Natural killer cell (primary cell): ENCODE results near the gene TMCC1. TPM values are rescaled to one million over a fixed set of nuclear protein-coding genes. Genes with fewer than 3 reads are reported as not detected.

Source experiments
- ATAC-seq, 3 donors: fragments of 150-1000 bp in 2 of 3; fragments of 200-7000 bp in 1 of 3; cut with Tn5 transposase; 1 replicate in 1 of 3; 2 replicates in 2 of 3; pipeline ENCODE4 v1.10.0; 2021; ENCODE audit warnings: mild to moderate bottlenecking in 2 of 3, moderate library complexity in 2 of 3
- DNase-seq, 2 donors: peaks; one replicate each; pipeline versions ENCODE4 v3.0.0 to v3.0.0-alpha.2; 2013 to 2021; ENCODE audit warnings: mixed read lengths in 1 of 2
- H3K27ac ChIP-seq: one replicate; pipeline ENCODE4 v1.5.1; 2013; ENCODE audit warnings: mild to moderate bottlenecking, low read length
- H3K27me3 ChIP-seq: one replicate; pipeline ENCODE4 v1.6.1; 2013; ENCODE audit warnings: low read length; ENCODE audit not compliant: control insufficient read depth, insufficient read depth
- H3K36me3 ChIP-seq: one replicate; pipeline ENCODE4 v1.6.1; 2013; ENCODE audit warnings: low read length; ENCODE audit not compliant: control insufficient read depth, insufficient read depth
- H3K4me1 ChIP-seq: one replicate; pipeline ENCODE4 v1.6.1; 2013; ENCODE audit warnings: low read length; ENCODE audit not compliant: control insufficient read depth, insufficient read depth
- H3K4me3 ChIP-seq: one replicate; pipeline ENCODE4 v1.5.1; 2013; ENCODE audit warnings: low read length
- H3K9me3 ChIP-seq: one replicate; pipeline ENCODE4 v1.6.1; 2013; ENCODE audit warnings: low read length; ENCODE audit not compliant: control insufficient read depth, insufficient read depth
- H3K27ac Mint-ChIP-seq, 2 donors: one replicate each; pipeline ENCODE4 v1.8.0; 2022; ENCODE audit warnings: mild to moderate bottlenecking in 2 of 2, mixed read lengths in 2 of 2, moderate library complexity in 1 of 2
- H3K27me3 Mint-ChIP-seq, 2 donors: one replicate each; pipeline ENCODE4 v1.8.0; 2022; ENCODE audit warnings: low read depth in 2 of 2, mixed read lengths in 2 of 2
- H3K36me3 Mint-ChIP-seq: one replicate; pipeline ENCODE4 v1.8.0; 2022; ENCODE audit warnings: mixed read lengths
- H3K4me1 Mint-ChIP-seq, 2 donors: one replicate each; pipeline ENCODE4 v1.8.0; 2022; ENCODE audit warnings: mixed read lengths in 2 of 2
- H3K4me3 Mint-ChIP-seq: one replicate; pipeline ENCODE4 v1.8.0; 2022; ENCODE audit warnings: mild to moderate bottlenecking, moderate library complexity, mixed read lengths
- H3K9me3 Mint-ChIP-seq, 2 donors: one replicate each; pipeline ENCODE4 v1.8.0; 2022; ENCODE audit warnings: mixed read lengths in 2 of 2
- WGBS: methylation state at CpG from one replicate; pipeline ENCODE4 v1.1.7; 2013; ENCODE audit warnings: missing lambda C conversion rate; ENCODE audit not compliant: insufficient coverage; 5-methylcytosine and 5-hydroxymethylcytosine counted together
- intact Hi-C: fragments of 100-400 bp; cut with micrococcal nuclease; formaldehyde crosslinking; loops from one replicate; pipeline ENCODE4 v1.14.2; 2022
- total RNA-seq, 4 donors: library from RNA; stranded (reverse); fragments of 120-200 nt in 1 of 4; gene quantifications; one replicate each; pipeline versions ENCODE4 v1.2.3 to v1.2.4, GENCODE V29; 2013 to 2022
- TF ChIP-seq, protein P1 (sequence below): fragments of 200-600 bp; IDR thresholded peaks from one replicate; pipeline ENCODE4 v1.8.0; 2022; ENCODE audit warnings: antibody characterized with exemption

Gene TMCC1
- total RNA-seq, 3 donors from 2014 or later (not counting 1 experiment from before 2014, with no cell fraction given) = 26.4 to 36.7 (median 31.7) TPM

DNA sequence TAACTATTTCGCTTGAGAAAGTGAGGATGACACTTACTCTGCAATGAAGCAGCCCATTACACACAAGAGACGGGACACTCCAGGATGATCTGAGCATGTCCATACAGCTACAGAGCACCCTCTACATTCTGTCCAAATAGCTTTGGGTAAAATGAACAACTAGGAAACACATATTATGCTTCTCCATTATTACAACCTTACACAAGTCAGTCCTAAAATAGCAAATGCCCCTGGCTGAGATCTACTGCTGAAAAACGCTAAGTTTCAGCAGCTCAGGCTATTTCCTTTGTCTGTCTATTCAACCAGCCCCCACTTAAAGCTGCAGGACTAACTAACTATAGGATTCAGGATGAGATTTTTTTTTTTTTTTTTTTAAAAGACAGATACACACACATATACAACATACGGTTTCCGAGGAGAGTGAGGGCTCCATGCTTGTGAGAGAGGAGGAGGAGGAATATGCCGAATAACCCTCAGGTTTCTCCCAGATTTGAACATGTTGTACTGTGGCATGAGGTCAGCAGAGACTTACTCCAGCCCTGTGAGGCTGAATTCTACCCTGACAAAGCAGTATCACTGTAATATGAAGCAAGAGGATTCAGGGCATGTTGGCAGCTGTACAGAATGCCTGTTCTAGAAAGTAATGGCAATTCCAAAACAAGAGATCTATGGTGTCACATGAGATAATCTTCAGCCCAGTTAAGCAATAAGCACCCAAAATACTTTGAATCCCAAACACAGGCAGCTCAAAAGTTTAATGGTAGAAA, 169.8 kb downstream of the TMCC1 start:
- ATAC-seq = no peak
- peaks cover 0 to 7% of the 10 kb centered on the region in 2 donors for H3K4me1 Mint-ChIP-seq

DNA sequence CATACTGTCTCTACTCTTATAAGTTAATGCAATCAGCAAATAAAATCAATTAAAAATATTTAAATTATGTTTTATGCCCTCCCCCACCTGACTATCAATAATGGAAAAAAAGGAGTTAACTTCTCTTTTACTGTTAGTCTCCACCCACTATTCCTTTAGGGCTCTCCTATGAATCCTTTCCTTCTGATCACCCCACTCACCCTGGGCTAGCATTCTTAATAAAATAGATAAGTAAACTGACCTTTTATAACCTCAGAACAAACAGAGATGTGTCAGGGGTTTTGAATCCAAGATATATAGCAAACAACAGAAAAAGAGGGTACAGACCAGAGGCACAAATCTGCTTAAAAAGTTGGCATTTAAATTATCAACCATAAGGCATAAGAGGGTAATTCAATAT, 171.0 kb downstream of the TMCC1 start:
- Histone ChIP-seq H3K27me3 (no peaks in the 10 kb centered on the region), H3K27ac (no peak overlapping the region), H3K9me3 (no peaks in the 10 kb centered on the region), H3K36me3 (no peaks in the 10 kb centered on the region), H3K4me1 (no peaks in the 10 kb centered on the region), H3K4me3 (no peak overlapping the region)
- H3K4me1 Mint-ChIP-seq = peaks cover 0 to 7% of the 10 kb centered on the region in 2 donors
- ATAC-seq (no peak), DNase-seq (no peak)
- TF ChIP-seq, protein P1, sequence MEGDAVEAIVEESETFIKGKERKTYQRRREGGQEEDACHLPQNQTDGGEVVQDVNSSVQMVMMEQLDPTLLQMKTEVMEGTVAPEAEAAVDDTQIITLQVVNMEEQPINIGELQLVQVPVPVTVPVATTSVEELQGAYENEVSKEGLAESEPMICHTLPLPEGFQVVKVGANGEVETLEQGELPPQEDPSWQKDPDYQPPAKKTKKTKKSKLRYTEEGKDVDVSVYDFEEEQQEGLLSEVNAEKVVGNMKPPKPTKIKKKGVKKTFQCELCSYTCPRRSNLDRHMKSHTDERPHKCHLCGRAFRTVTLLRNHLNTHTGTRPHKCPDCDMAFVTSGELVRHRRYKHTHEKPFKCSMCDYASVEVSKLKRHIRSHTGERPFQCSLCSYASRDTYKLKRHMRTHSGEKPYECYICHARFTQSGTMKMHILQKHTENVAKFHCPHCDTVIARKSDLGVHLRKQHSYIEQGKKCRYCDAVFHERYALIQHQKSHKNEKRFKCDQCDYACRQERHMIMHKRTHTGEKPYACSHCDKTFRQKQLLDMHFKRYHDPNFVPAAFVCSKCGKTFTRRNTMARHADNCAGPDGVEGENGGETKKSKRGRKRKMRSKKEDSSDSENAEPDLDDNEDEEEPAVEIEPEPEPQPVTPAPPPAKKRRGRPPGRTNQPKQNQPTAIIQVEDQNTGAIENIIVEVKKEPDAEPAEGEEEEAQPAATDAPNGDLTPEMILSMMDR = no peak
- intact Hi-C loops = no loop called here
- H3K27me3 Mint-ChIP-seq = no peaks in the 10 kb centered on the region
- H3K9me3 Mint-ChIP-seq = no peaks in the 10 kb centered on the region
- H3K27ac Mint-ChIP-seq = no peak overlapping the region
- H3K36me3 Mint-ChIP-seq = no peaks in the 10 kb centered on the region
- H3K4me3 Mint-ChIP-seq = no peak overlapping the region

More for the DNA sequence above, 169.8 kb downstream of the TMCC1 start:
- DNase-seq = no peak
- Mint-ChIP-seq H3K27me3 (no peaks in the 10 kb centered on the region), H3K9me3 (no peaks in the 10 kb centered on the region), H3K36me3 (no peaks in the 10 kb centered on the region), H3K27ac (no peak overlapping the region), H3K4me3 (no peak overlapping the region)
- no peaks in the 10 kb centered on the region for H3K9me3 ChIP-seq
- no peak overlapping the region for H3K27ac ChIP-seq
- H3K4me1 ChIP-seq = no peaks in the 10 kb centered on the region
- intact Hi-C loops = no loop called here
- 87% methylated on average over 5 of the region's 6 CpGs for WGBS
- no peak overlapping the region for H3K4me3 ChIP-seq
- no peaks in the 10 kb centered on the region for H3K36me3 ChIP-seq
- no peaks in the 10 kb centered on the region for H3K27me3 ChIP-seq
- TF ChIP-seq, protein P1 = no peak

DNA sequence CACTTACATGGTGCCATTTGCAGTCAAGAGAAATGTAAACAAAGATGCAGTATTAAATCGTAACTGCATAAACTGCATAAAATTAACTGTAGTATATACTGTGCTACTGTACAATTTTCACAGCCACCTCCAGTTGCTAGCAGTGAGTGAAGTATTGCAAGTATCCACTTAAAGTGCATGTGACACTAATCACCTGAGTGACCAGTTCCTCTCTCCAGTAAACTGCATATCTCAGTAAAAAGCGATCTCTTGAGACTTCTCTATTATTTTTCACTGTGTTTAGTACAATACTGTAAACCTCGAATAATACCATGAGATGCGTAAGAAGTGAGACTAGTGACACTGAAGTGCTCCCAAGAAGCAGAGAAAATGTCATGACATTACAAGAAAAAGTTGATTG, 175.3 kb downstream of the TMCC1 start:
- no peaks in the 10 kb centered on the region for H3K27me3 ChIP-seq
- TF ChIP-seq, protein P1 = no peak
- Mint-ChIP-seq H3K27ac (no peak overlapping the region), H3K4me1 (peaks cover 0 to 20% of the 10 kb centered on the region in 2 donors), H3K4me3 (no peak overlapping the region), H3K36me3 (no peaks in the 10 kb centered on the region), H3K27me3 (no peaks in the 10 kb centered on the region), H3K9me3 (no peaks in the 10 kb centered on the region)
- H3K9me3 ChIP-seq = no peaks in the 10 kb centered on the region
- no peak for ATAC-seq
- no peak overlapping the region for H3K4me3 ChIP-seq
- intact Hi-C loops = no loop called here
- no peaks in the 10 kb centered on the region for H3K4me1 ChIP-seq
- no peaks in the 10 kb centered on the region for H3K36me3 ChIP-seq
- DNase-seq = no peak
- 94% methylated on average over 3 of the region's 4 CpGs for WGBS
- no peak overlapping the region for H3K27ac ChIP-seq

DNA sequence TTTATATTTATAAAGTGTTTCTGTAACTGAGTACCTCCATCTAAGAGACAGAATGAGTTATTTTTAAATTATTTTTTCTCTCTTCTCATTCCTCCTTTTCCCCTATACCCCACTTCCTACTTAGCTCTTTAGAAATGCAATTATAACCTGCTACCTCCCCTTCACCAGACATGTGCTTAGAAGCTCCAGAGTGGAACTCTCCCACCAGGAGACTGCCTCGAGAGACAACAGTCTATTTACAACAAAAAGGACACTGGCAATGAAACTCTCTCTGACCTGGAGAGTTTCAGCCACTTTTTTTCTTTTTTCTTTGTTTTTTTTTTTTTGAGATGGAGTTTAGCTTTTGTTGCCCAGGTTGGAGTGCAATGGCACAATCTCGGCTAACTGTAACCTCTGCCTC, 177.7 kb downstream of the TMCC1 start:
- no peak for DNase-seq
- Histone ChIP-seq H3K4me1 (no peaks in the 10 kb centered on the region), H3K27me3 (no peaks in the 10 kb centered on the region), H3K4me3 (no peak overlapping the region), H3K27ac (no peak overlapping the region), H3K9me3 (no peaks in the 10 kb centered on the region), H3K36me3 (no peaks in the 10 kb centered on the region)
- WGBS = 100% methylated on average over 2 of the region's 2 CpGs
- H3K4me1 Mint-ChIP-seq = peaks cover 0 to 14% of the 10 kb centered on the region in 2 donors
- no peaks in the 10 kb centered on the region for H3K9me3 Mint-ChIP-seq
- no peak overlapping the region for H3K4me3 Mint-ChIP-seq
- no peaks in the 10 kb centered on the region for H3K36me3 Mint-ChIP-seq
- H3K27me3 Mint-ChIP-seq = no peaks in the 10 kb centered on the region
- intact Hi-C loops = no loop called here
- no peak overlapping the region for H3K27ac Mint-ChIP-seq
- ATAC-seq = no peak
- TF ChIP-seq, protein P1 = no peak
